Activated T-cell treated with anti-CD3 and anti-CD28 coated beads, Interleukin-2, amount 50 U/mL, for 48 hours (primary cell): ENCODE results near the gene QRFPR.
"Not testable (repeated sequence)": the region's sequence is repeated elsewhere in the genome, so short reads cannot be mapped to it uniquely, and the experiment has no call there.

Experiments used
- DNase-seq, 2 experiments: peaks; one replicate each; pipeline ENCODE4 v3.0.0-alpha.2; 2020

Gene QRFPR

GRCh38 chr4:121380776-121381462 lies at the start of gene QRFPR:
Gene QRFPR (minus strand): TSS chr4:121381018. CDS start chr4:121380647, 371 bp downstream.
- DNase-seq, result peak; percentile 24 to 30

- no peak for DNase-seq
Measured at GRCh38 chr4:121428721-121429120, 47.9 kb upstream of the QRFPR start.

DNA sequence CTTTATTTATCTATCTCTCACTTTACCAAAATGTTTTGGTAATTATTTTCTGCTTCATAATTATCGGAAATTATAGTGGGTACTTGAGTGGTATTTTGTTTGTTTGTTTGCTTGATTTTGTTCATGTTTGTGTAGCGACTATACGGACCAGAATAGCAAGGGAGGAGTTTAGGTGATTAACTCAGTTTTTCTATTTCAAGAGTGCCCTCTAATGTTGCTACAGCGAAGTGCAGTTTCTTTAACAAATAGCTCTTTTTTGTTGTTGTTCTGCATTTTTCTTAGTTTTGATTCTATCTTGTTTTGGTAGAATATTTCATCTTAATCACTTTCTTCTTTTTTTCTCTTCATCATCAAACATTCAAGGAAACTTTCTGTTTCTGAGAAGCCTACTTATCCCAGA lies 40.8 kb upstream of the QRFPR start:
- DNase-seq, result no peak

- no peak for DNase-seq
Measured at GRCh38 chr4:121411151-121411744, 30.4 kb upstream of the QRFPR start.

DNA sequence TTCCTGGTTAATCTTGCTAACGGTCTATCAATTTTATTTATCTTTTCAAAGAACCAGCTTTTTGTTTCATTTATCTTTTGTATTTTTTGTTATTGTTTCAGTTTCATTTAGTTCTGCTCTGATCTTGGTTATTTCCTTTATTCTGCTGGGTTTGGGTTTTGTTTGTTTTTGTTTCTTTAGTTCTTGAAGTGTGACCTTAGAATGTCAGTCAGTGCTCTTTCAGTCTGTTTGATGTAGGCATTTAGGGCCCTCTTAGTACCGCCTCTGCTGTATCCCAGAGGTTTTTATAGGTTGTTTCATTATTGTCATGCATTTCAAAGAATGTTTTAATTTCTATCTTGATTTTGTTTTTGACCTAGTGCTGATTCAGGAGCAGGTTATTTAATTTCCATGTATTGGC lies 27.7 kb upstream of the QRFPR start:
- DNase-seq, result not testable (repeated sequence)

GRCh38 chr4:121400632-121401031 lies 19.8 kb upstream of the QRFPR start:
- DNase-seq, result no peak

- DNase-seq, result no peak
Measured at GRCh38 chr4:121397941-121398601, 17.3 kb upstream of the QRFPR start.

DNA sequence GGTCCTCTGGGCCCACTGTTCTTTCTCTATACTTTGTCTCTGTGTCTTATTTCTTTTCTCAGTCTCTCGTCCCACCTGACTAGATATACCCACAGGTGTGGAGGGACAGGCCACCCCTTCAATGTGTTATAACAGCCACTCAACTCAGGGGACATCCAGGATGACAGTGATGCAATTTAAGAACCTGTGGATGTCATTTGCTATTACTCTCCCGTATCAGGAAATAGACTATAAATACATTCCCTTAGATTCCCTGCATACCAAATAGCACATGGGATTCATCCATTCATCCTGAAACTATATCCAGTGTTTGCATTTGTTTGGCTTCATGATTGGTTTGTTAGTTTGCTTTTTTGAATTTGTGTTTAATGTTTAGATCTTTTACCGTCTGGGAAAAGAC lies 16.6 kb upstream of the QRFPR start:
- no peak for DNase-seq

GRCh38 chr4:121392426-121393086 lies 11.7 kb upstream of the QRFPR start:
- no peak for DNase-seq

DNA sequence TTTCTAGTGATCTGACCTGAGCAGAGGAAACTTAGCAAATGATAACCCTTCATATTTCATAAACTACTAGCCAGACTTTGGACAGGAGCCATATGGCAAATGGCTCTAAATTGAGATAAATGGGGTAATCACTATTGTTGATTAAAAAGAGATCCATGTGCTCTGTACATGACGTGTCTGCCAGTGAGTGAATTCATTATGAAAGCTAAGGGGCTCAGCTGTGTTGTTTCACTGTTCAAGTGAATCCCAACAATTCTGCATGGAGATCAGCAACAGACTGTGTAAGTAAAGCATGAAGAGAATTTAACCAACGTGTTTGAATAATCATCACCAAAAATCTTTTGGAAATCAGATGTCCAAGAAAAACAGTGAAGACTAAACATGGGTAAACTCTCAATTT lies 9.5 kb upstream of the QRFPR start:
- no peak for DNase-seq

DNA sequence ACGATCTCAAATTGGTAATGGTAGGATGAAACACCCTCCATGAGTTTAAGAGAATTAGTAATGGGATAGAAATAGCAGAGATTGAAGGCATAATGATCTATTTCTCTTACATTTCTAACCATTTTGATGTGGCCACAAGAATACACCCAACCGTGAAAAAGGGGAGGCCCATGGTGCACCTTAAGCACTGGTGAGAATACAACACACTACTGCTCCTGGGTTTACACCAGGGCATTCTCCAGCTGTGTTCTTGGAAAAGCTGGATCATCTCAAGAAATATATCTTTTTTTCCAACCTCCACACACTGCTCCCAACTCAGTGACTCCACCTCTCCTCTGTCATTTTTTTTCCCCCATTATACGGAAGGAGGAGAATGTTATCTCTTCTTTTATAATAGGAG lies 1.5 kb downstream of the QRFPR start:
- no peak for DNase-seq

- DNase-seq, result no peak
Measured at GRCh38 chr4:121377076-121377475, 3.7 kb downstream of the QRFPR start.

DNA sequence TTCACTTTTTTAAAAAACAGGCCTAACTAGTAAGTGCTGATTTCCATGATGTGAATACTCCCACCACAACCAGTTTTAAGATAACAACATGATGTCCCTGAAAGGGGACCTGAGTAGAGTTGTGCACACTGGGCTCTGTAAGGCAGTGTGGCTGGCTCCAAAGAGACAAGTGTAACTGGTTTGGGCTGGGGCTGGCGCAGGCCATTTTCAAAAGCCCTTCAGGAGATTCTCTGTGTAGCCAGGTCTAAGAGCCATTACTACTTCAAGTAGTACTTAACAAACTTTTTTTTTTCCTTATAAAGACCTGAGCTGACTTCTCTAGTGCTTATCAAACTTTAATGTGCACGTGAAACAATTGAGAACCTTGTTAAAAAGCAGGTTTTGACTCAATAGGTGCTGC lies 4.3 kb downstream of the QRFPR start:
- no peak for DNase-seq

- no peak for DNase-seq
Measured at GRCh38 chr4:121376097-121376496, 4.7 kb downstream of the QRFPR start.

GRCh38 chr4:121375262-121375661 lies 5.6 kb downstream of the QRFPR start:
- no peak for DNase-seq

DNA sequence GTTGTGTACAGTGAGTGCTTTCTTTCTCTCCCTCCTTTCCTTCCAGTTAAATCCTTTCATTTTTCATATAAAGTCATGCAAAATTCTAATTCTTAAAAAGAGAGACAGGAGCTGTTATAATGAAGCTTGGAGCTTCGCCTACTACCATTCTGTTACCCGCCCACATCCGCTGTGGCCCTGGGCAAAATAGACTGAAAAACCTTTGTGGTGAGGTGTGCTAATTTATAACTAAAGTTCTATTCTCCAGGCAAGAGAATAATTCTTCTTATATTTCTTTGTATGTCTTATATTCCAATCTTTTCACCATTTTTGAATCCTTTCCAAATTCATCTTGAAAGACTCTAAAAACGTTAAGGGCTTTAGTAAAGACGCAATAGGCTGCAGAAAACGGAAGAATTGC lies 7.0 kb downstream of the QRFPR start:
- no peak for DNase-seq

DNA sequence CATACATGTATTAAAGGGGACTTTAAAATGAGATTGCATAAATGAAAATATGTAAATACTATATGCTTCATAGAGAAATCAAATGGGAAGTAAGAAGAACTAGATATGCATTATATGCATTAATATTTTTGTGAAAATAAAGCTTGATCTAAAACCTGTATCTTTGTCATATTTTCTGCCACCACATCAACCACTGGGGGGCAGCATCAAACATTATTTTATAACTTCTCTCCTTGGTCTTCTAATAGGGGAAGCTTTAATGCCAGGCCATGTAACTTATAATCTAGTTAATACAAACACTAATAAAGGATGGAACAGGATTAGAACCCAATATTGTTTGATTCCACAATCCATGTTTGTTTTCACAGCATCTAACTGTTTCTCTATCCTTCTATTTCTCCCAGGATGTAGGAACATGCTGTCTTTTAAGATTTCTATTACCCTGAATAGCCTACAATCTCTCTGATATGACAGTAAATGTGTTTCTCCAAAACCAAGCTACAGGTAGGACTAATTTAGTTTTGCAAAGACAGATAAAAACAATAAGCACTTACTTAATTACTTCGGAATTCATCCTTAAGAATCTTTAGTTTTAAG lies 10.0 kb downstream of the QRFPR start:
- peak; percentile 49 to 57 for DNase-seq

DNA sequence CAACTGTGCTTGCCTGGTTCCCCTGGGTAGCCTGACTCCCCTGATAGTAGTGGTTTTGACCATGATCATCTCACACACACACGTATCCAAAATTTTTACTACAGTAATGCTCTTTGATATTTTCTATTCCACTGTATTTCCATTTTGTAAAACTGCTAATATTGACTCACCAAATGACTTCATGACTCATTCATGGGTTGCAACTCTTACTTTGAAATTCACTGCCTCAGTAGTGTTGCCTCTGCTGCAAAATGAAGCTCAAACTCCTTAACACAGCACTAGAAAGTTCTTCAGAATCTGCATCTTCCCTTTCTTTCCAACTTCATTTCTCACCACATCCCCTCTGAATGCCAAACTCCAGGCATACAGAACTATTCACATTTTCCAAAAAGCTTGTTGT lies 20.3 kb downstream of the QRFPR start:
- no peak for DNase-seq

GRCh38 chr4:121358473-121358872 lies 22.3 kb downstream of the QRFPR start:
- no peak for DNase-seq

DNA sequence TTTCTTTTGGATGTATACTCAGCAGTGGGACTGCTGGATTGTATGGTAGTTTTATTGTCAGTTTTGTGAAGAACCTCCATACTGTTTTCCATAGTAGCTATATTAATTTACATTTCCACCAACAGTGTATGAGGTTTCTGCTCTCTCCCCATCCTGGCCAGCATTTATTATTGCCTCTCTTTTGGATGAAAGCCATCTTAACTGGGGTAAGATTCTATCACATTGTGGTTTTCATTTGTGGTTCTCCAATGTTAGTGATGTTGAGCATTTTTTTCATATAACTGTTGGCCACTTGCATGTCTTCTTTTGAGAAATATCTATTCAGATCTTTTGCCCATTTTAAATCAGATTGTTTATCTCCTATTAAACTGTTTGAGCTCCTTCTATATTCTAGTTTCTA lies 27.6 kb downstream of the QRFPR start:
- DNase-seq, result no peak

- no peak for DNase-seq
Measured at GRCh38 chr4:121344098-121344497, 36.7 kb downstream of the QRFPR start.

GRCh38 chr4:121340247-121340646 lies 40.6 kb downstream of the QRFPR start:
- DNase-seq, result no peak

DNA sequence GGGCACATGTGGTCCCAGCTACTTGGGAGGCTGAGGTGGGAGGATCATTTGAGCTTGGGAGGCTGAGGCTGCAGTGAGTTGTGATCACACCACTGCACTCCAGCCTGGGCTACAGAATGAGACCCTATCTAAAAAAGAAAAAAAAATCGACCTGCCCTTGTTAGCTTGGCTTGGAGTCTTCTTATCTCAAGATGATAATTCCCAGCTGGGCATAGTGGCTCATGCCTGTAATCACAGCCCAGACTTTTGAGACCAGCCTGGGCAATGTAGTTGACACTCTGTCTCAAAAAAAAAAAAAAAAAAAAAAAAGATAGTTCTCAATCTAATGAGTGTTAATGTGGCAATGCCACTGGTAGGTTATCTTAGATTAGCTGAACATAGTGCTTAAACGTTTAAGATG lies 41.0 kb downstream of the QRFPR start:
- no peak for DNase-seq
